B cell (primary cell): ENCODE data around the gene TUFM.

Experiments used
- CTCF ChIP-seq: fragments of 200-600 bp; IDR thresholded peaks from one replicate; pipeline ENCODE4 v1.8.0; 2022; ENCODE audit warnings: antibody characterized with exemption, mild to moderate bottlenecking
- EZH2 ChIP-seq: IDR thresholded peaks from 2 replicates; pipeline ENCODE4 v1.6.1; 2012; ENCODE audit warnings: borderline replicate concordance, low read depth, mild to moderate bottlenecking, moderate library complexity, low read length; ENCODE audit not compliant: insufficient read depth, poor library complexity, severe bottlenecking

GRCh38 chr16:28858421-28858820, 12.3 kb upstream of the TUFM start:
- no peak for TF ChIP-seq CTCF
- no peak for TF ChIP-seq EZH2
